Activated effector memory CD4-positive, alpha-beta T cell treated with Interleukin-2 at 50 U/mL for 16 hours (primary cell): ENCODE measurements around the gene LLGL1.

Experiments
- DNase-seq: peaks from one replicate; pipeline ENCODE4 v3.0.0-alpha.2; 2020

LLGL1 gene

DNA sequence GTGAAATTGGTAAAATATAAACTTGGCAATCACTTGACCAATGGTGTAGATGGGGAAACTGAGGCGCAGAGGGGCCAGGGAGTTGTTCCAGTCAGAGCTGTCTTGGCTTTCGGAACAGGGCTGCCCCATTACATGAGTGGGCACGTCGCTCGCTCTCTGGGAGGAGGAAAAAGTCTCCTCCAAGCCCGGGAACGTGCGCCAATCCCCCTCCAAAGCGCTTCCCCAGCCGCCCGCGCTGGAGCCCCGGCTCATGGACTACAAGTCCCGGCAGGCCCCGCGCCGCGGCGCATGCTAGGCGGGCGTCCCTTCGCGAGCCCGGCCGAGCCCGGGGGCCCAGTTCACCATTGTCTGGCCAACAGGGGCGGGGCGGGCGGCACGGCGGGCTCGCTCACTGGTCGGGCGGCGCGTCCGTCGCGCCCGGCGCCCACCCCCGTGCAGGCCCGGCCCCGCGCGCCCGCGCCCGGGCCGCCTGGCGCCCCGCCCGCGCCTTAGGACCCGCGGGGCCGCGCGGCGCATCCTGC, at the start of gene LLGL1:
LLGL1 (plus strand) TSS at position 515 of the 521 bp plus-strand sequence. CDS start 48 bp downstream, outside the sequence.
- DNase-seq: peak; percentile 93

DNA sequence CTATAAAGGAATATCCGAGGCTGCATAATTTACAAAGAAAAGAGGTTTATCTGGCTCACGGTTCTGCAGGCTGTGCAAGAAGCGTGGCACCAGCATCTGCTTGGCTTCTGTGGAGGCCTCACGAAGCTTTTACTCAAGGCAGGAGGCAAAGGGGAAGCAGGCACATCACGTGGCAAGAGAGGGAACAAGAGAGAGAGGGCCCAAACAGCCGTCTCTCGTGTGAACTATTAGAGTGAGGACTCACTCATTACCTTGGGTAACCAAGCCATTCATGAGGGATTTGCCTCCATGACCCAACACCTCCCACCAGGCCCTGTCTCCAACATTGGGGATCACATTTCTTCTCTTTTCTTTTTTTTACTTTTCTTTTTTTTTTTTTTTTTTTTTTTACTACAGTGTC, 49.3 kb upstream of the LLGL1 start:
- DNase-seq: no peak

DNA sequence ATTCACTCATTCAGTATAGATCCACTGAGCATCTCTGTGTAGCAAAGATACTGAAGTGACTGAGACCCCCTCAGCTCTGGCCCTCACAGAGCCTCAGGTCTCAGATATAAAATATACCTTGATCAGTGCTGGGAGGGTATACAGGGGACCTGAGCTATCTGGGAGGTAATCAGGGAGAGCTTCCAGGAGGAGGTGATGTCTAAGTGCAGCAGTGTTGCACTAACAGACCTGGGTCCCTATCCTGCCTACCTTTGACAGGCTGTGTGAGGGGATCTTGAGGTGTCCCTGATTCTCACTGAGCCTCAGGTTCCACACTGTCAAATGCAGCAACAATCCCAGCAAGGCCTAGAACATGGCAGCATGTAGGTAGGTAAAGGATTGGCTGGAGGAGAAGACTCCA, 48.3 kb upstream of the LLGL1 start:
- DNase-seq: no peak

DNA sequence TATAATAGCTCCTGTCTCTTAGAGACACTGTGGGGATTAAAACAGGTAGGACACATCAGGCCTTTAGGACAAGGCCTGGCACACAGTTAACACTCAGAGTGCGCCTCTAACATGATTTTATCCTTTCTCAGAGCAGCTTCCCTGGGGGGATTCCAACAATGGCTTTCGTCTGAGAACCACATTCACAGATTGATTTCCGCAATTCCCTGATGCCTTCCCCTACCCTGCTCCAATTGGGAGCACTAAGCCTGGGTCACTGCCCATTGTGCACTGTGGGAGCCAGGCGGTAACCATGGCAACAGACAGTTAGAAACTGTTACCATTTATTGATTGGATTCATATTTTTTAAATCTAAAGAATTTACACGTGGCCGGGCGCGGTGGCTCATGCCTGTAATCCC, 47.7 kb upstream of the LLGL1 start:
- DNase-seq: no peak

DNA sequence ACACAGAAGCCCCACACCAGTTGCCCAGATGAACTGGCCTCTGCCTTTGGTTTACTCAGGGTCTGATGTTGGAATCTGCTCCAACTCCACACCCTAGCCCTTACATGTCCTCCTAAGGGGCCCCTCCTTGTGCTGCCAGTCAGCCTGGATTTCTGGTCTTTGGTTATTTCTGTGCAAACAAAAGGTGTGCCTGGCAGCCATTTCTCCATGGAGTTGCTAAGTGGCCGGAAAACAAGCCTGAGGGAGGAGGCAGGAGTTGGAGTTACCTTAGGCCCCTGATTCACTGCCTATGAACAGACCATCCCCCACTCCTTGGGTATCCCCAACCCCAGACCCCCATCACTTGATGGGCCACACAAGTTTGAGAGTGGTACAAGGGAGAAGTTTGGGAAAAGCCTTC, 46.2 kb upstream of the LLGL1 start:
- no peak for DNase-seq

DNA sequence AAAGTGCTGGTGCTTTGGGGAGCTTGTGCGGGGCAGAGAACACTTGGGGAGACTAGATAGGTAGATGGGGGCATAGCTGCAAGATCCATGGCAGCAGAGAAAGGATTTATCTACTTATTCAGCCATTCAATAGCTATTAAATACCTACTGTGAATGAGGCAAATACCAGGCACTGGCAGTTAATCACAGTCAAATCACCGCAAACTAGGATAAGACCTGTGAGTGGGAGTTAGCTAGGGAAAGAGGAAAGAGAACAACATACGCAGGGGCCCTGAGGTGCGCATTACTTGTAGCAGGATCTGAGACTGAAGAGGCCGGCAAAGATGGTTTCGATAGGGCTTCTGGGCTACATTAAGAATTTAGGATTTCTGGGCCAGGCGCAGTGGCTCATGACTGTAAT, 45.6 kb upstream of the LLGL1 start:
- no peak for DNase-seq

DNA sequence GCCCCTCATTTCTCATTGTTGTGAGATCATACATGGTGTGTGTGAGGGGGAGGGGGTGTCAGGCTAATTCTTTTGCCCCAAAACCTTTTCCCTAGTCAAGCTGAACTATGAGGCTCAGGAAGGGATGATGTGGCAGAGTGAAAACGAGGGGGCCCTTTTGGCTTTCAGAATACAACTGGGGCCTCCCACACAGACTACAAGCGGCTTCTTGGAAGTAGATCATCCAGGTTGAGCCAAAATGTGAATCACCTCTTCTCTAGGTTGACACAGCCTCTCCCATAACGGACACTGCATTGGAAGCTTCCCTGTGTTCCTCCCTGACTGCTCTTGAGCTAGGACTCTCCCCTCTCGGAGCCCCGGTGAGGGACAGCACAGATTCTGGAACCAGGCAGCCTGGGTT, 44.1 kb upstream of the LLGL1 start:
- DNase-seq: no peak

DNA sequence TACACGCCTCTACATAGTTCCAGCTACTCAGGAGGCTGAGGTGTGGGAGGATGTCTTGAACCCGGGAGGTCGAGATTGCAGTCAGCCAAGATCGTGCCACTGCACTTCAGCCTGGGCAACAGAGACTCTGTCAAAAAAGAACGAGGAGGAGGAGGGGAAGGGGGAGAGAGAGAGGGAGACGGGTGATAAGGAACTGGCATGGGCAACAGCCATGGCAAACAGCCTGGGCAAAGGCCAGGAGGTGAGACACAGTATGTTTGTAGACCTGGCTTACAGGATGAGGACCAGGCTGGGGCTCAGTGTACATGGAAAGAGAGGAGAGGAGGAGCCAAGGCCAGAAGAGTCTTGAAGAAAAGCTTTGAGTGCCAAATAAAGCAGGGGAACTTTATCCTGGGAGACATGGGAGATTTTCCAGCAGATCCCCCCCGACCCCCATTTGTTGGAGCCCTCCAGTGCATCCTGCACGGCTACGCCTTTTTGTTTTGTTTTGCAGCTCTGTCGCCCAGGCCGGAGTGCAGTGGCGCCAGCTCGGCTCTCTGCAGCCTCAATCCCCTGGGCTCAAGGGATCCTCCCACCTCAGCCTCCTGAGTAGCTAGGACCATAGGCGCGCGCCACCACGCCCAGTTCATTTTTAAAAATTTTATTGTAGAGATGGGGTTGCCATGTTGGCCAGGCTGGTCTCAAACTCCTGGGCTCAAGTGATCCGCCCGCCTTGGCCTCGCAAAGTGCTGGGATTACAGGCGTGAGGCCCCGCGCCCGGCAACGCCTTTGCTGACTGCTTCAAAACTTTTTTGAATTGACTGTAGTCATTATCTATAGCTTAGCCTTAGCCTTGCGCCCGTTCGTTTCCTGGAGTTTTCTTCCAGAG, 43.1 kb upstream of the LLGL1 start:
- DNase-seq: no peak

DNA sequence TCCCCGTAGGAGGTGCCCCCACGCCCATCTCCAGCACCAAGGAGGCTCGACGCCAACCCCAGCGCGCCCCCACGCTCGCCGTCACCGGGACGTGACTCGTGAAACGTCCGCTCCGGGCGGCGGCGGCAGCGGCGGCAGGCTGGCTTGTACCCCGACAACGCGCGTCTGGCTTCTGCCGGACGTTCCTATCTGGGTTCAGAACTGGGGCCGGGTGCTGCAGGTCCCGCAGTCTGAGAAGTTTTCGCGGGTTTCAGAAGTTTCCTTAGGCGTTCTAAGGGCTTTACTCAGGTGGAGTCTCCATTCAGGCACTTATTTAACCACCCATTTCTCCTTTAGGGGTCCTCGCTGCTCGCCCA, 42.5 kb upstream of the LLGL1 start:
- peak; percentile 78 for DNase-seq

DNA sequence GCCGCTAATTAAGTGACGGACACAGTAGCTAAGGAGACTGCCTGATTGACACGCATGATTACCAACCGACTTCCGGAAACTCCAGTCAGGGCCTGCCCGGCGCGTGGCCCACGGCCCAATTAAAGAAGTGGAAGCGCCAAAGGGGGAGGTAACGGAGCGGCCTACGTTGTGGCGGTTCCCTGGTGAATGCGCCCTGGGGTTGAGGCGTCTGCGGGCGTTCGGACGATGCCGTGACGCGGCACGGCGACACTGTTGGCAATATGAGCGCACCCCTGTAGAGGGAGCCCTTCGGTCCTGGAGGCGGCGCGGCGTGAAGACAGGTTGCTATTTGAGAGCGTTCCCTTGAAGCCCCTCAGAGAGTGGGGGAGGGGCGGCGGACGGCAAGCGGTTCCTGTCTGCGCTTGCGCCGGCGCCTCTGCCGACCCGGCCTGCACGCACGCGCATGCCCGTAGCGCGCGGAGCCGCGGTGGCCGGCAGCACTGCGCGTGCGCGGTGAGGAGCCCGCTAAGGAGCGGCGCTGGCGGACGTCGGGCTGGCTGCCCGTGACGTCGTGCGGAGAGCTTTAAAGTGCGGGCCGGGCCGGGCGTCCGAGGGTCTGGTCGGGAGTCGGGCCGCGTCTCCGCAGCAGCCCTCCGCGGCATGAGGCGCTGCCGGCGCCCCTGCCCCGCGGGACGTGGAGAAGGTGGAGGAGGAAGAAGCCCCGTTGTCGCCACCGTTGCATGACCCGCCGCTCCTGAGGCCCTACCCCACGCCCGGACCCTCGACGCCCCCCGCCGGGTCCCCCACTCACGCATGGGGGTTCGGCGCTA, 41.9 kb upstream of the LLGL1 start, which contains the start of gene ALKBH5:
ALKBH5 (plus strand) TSS at position 495 of the 809 bp plus-strand sequence. CDS start 416 bp downstream, outside the sequence.
- DNase-seq: peak; percentile 94

DNA sequence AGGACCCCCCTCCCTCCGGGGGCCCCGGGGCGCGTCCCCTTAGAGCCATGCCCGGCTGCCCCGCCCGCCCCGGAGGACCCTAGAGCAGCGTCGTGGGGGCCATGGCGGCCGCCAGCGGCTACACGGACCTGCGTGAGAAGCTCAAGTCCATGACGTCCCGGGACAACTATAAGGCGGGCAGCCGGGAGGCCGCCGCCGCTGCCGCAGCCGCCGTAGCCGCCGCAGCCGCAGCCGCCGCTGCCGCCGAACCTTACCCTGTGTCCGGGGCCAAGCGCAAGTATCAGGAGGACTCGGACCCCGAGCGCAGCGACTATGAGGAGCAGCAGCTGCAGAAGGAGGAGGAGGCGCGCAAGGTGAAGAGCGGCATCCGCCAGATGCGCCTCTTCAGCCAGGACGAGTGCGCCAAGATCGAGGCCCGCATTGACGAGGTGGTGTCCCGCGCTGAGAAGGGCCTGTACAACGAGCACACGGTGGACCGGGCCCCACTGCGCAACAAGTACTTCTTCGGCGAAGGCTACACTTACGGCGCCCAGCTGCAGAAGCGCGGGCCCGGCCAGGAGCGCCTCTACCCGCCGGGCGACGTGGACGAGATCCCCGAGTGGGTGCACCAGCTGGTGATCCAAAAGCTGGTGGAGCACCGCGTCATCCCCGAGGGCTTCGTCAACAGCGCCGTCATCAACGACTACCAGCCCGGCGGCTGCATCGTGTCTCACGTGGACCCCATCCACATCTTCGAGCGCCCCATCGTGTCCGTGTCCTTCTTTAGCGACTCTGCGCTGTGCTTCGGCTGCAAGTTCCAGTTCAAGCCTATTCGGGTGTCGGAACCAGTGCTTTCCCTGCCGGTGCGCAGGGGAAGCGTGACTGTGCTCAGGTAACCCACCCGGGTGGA, 41.0 kb upstream of the LLGL1 start:
- DNase-seq: peak; percentile 49

DNA sequence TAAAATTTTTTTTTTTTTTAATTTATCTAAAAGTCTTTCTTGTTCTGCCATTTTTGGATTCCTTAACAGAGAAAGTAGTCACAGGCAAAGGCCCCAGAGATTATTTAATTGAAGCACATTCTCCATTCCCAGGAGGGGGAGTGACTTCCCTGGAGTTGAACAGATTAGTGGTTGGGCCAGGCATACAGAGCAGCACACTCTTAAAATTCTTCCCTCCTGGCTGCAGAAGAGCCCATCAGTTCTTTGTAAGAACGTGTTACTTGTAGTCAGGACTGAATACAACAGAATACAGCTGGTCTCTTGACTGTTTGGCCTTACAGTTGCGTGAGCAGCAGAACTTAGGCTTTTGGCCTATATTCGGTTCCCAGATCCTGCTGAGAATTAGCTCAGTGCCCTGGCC, 40.0 kb upstream of the LLGL1 start:
- no peak for DNase-seq

DNA sequence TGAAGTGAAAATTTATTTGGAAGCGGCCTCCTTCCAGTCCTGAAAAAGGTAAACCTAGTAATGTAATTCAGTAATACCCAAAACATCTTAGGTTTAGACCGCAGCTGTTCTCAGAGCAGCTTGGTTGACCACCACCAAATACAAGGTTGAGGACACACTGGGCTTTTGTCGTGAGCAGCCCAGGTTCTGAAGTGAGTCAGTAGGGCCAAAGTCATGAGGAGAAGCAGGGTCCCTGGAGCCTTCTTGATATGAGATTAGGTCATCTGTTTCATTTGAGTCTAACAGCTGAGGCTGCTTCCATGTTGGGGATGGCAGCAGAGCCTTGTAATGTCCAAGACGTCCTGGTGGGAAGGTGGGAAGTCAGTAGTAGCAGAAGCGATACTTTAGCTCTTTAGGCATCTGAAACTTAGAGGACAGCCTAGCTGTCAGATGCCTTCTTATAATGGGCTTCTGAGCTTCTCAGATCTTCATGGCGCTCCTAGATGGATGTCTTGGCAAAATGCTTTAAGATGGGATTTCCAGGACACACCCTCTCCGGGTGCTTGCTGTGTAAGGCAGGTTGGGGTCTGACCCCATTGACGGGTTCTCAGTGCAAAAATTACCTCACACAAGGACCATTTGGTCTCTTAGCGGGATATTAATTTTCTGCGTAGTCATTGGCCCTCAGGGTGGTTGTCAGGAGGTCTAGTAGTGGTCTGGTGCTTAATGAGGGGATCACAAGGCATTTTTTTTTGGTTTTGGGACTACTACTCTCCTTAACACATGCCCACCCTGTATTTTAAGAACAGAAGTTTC, 39.4 kb upstream of the LLGL1 start:
- DNase-seq: no peak

DNA sequence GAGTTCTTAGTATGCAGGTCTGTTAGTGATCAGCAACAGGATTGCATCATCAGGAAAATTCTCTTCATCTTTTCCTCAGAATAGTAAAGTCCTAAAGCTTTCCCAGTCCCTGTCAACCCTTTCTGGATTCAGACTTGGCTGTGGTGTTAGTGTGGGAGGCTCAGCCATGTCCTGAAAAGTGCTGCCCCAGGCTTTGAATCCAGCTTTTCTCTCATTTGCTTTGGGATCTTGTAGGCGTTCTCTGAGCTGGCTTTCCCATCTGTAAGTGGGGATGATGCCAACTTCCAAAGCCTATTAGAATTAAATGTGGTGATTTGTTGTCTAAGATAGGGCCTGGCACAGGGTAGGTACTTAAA, 38.8 kb upstream of the LLGL1 start:
- DNase-seq: no peak

DNA sequence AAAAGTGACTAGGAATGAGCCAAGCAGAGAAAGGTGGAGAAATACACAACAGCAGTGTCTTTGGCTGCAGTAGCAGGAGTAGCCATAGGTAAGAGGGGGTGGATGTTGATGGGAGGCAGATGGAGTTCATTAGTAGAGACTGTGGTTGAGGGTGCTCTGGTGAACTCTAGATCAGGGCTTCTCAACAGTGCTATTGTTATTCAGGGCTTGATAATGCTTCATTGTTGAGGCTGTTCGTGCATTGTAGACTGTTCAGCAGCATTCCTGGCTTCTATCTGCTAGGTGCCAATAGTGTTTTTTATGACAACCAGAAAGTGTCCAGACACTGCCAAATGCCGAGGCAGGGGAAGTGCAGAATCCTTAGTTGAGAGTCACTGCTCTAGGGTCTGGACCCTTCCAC, 38.2 kb upstream of the LLGL1 start:
- DNase-seq: no peak

DNA sequence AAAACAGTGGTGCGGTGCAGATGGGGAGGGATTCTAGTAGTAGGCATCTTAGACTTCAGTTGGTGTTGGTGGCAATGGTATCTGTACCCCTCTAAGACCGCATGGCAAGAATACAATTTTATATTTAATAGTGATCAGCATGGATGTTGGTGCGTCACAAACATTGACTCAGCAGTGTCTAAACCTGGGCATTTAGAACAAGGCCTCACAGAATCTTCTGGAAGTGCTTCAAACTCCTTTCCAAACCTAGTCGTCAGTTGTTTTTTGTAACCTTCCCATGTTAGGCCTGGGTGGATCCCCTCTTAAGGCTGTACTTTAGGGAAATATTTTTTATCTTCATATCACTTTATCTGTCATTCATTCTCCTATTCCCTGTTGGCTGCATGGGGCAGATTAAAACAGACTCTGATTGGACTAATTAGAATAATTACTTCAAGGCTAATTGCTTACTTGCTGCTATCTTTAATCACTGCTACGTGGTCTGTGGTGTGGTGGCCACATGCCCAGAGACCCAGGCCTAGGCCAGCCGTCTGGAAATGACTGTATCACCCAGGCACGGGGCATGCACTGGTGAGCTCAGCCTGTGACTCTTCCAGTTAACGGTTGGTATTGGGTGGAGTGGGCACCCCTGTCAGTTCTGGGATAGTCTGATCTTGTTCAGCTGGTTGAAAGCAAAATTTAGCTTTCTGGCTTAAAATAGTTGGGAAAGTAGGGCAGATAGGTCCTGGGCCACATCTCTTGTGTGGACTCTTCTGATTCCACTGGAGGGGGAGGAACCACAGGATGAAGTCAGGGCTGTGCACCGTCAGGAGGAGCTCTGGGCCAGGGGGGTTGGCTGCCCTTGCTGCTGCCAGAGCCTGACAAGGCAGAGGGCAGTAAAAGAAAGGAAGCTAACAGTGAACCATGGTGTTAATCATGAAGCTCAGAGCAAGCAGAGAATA, 37.3 kb upstream of the LLGL1 start:
- DNase-seq: no peak

DNA sequence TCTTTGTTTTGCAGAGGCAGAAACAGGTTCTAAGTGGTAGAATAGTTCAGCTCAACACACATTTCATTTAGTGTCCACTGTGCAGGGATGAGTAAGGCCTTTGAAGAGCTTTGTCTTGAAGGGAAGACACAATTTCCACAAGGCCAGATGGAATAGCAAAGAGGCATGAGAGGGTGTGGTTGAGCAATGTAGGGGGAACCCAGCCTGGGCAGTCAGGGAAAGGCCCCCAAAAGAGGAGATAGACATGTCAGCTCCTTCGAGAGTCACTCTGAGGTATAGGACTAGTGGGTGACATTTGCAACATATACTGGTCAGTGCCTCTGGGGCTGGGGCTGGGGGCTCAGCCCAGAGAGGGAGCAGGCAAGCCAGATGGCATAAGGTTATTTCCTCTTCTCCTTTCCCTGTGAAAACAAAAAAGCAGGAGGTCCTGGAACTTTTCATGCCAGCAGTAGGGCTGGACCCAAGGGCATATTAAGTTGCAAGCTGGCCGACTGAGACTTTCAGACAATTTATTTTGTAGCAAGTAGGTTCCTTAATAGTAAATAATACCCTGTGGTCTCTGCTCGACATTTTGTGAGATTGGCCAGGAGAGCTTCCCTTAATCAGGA, 34.7 kb upstream of the LLGL1 start:
- no peak for DNase-seq

DNA sequence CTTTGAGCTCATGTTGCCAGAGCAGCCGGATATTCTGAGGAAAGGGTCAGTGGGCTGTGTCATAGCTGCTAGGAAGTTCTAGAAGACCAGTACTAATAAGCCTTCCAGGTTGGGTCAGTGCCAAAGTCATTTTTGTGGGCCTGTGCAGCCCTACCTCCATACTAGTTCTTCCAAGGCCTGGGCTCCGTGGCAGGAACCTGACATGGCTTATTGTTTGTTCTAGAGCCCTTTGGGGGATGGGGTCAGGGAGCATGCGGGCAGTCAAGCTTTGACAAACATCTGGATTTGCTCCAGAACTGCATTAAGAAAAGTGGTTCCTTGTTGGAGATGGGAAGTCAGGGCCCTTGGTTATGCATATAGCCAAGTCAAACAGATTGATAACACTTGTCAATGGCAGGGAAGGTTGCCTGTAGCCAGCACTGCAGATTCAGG, 34.2 kb upstream of the LLGL1 start:
- no peak for DNase-seq

DNA sequence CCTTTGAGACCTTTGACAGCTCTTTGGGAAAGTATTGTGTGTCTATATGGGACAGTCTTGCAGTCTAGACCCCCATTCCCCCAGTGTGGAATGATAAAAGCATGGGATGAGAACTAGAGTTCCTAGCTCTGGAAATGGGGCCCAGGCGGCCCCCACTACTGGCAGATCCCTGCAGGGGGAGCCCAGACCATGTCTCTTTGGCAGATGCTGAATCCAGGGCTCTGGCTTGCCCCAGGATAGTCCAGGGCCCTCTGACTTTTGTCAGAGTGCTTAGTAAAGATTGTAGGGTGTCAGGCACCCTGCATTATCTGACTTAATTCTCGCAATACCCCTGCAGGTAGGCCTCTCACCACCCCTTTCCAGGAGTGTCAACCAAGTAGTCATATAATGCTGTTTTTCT, 33.5 kb upstream of the LLGL1 start:
- no peak for DNase-seq

DNA sequence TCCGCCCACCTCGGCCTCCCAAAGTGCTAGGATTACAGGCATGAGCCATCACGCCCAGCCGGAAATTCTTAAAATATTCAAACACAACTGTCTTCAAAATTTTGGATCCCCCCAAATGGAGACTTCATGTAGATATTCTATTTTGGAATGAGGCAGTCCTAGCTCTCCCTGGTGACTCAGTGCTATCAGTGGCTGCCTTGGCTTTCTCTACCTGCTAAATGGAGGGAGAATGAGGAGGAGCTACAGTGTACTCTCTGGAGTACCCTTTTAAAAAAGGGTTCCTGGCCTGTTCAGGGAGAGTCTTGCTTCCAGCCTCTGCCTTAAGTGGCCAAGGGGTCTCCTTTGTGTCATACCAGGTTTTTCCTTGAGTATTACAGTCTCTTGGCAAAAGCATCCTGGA, 31.0 kb upstream of the LLGL1 start:
- no peak for DNase-seq
